ENCODE measurements around the gene PRMT5. TPM values are rescaled to one million over a fixed set of nuclear protein-coding genes. Genes with fewer than 3 reads are reported as not detected.

Gene PRMT5
- total and polyA plus RNA-seq, 4 donors = 19.2 to 56.5 (median 50.2) TPM

DNA sequence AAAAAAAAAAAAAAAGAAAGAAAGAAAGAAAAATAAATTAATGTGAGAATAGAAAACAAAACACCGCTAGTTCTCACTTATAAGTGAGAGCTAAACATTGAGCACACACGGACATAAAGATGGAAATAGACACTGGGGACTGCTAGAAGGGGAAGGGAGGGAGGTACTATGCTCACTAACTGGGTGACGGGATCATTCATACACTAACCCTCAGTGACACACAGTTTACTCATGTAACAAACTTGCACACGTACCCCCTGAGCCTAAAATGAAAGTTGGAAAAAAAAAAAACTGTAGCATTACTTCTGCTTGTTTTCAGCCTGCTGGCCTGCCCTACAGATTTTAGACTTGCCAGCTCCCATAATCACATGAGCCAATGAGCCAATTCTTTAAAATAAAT lies 10.5 kb upstream of the PRMT5 start:
- no peaks in the 10 kb centered on the region for H3K27me3 ChIP-seq (ENCODE audit: control insufficient read depth in 3 of 3, insufficient read depth in 3 of 3, low read length in 2 of 3)
- ATAC-seq (ENCODE audit: insufficient read depth, low FRiP score) = no peak
- no peaks in the 10 kb centered on the region for H3K9me3 ChIP-seq (ENCODE audit: control insufficient read depth in 4 of 4, insufficient read depth in 3 of 4, low read length in 3 of 4)
- no peak overlapping the region for H3K4me3 ChIP-seq
- no peak overlapping the region for H3K27ac ChIP-seq (ENCODE audit: low read depth in 1 of 2, low read length in 1 of 2)
- no peaks in the 10 kb centered on the region for H3K4me1 ChIP-seq (ENCODE audit: control insufficient read depth in 5 of 5, insufficient read depth in 5 of 5, low read length in 5 of 5)
- TF ChIP-seq, protein P1, sequence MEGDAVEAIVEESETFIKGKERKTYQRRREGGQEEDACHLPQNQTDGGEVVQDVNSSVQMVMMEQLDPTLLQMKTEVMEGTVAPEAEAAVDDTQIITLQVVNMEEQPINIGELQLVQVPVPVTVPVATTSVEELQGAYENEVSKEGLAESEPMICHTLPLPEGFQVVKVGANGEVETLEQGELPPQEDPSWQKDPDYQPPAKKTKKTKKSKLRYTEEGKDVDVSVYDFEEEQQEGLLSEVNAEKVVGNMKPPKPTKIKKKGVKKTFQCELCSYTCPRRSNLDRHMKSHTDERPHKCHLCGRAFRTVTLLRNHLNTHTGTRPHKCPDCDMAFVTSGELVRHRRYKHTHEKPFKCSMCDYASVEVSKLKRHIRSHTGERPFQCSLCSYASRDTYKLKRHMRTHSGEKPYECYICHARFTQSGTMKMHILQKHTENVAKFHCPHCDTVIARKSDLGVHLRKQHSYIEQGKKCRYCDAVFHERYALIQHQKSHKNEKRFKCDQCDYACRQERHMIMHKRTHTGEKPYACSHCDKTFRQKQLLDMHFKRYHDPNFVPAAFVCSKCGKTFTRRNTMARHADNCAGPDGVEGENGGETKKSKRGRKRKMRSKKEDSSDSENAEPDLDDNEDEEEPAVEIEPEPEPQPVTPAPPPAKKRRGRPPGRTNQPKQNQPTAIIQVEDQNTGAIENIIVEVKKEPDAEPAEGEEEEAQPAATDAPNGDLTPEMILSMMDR (IDR thresholded peaks at IDR 0.05; ENCODE audit: control extremely low read depth, extremely low read depth) = no peak
- peaks cover 0 to 4% (median 3%) of the 10 kb centered on the region in 4 donors for H3K36me3 ChIP-seq (ENCODE audit: control insufficient read depth in 4 of 4, insufficient read depth in 4 of 4, low read length in 4 of 4)
- H3K9ac ChIP-seq (ENCODE audit: insufficient read depth in 1 of 2, low read length in 2 of 2) = no peak overlapping the region
- no peak for DNase-seq
- 95 to 96% methylated on average over 4 of the region's 4 CpGs for WGBS, 2 donors

DNA sequence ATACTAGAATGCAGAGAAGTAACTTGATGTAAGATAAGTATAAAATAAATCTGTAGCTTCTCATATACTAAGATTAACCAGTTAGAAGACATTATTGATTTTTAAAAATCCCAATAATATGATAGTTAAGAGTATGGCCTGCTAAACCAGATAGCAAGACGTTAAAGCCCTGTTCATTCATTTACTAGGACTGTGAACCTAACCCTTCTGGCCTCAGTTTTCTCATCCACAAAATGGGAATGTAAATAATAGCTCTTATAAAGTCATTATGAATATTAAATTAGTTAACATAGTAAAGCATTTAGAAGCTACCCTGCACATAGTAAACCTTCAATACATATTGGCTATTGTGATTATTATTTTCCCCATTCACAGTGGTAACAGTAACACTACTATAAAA lies 6.0 kb upstream of the PRMT5 start:
- no peak overlapping the region for H3K9ac ChIP-seq (ENCODE audit: insufficient read depth in 1 of 2, low read length in 2 of 2)
- no peak overlapping the region for H3K27ac ChIP-seq (ENCODE audit: low read depth in 1 of 2, low read length in 1 of 2)
- DNase-seq (no peak), ATAC-seq (ENCODE audit: insufficient read depth, low FRiP score) (no peak)
- peaks cover 0 to 2% (median 0%) of the 10 kb centered on the region in 4 donors for H3K36me3 ChIP-seq (ENCODE audit: control insufficient read depth in 4 of 4, insufficient read depth in 4 of 4, low read length in 4 of 4)
- 92 to 95% methylated on average over 1 of the region's 1 CpG for whole genome bisulfite sequencing, 2 donors
- H3K9me3 ChIP-seq (ENCODE audit: control insufficient read depth in 4 of 4, insufficient read depth in 3 of 4, low read length in 3 of 4) = no peaks in the 10 kb centered on the region
- H3K4me1 ChIP-seq (ENCODE audit: control insufficient read depth in 5 of 5, insufficient read depth in 5 of 5, low read length in 5 of 5) = peaks cover 0 to 1% (median 0%) of the 10 kb centered on the region in 5 donors
- no peaks in the 10 kb centered on the region for H3K27me3 ChIP-seq (ENCODE audit: control insufficient read depth in 3 of 3, insufficient read depth in 3 of 3, low read length in 2 of 3)
- TF ChIP-seq, protein P1 (IDR thresholded peaks at IDR 0.05; ENCODE audit: control extremely low read depth, extremely low read depth) = no peak
- no peak overlapping the region for H3K4me3 ChIP-seq

DNA sequence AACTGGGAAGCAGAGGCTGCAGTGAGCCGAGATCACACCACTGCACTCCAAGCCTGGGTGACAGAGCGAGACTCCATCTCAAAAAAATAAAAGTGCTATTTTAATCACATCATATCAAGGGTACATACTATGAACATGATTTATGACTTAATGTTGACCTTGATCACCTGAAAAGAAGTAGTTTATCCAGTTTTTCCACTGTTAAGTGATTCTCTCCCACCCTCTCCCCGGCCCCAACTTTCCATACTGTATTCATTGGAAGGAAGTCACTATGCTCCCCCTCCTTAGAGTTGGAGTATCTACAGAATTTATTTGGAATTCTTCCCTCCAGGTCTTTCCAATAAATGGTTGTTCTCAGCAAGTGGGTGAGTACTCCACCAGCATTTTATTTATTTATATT lies 3.0 kb upstream of the PRMT5 start:
- 77 to 82% methylated on average over 3 of the region's 3 CpGs for WGBS, 2 donors
- Histone ChIP-seq H3K4me3 (no peak overlapping the region), H3K9me3 (ENCODE audit: control insufficient read depth in 4 of 4, insufficient read depth in 3 of 4, low read length in 3 of 4) (no peaks in the 10 kb centered on the region), H3K36me3 (ENCODE audit: control insufficient read depth in 4 of 4, insufficient read depth in 4 of 4, low read length in 4 of 4) (peaks cover 0 to 3% (median 3%) of the 10 kb centered on the region in 4 donors), H3K27me3 (ENCODE audit: control insufficient read depth in 3 of 3, insufficient read depth in 3 of 3, low read length in 2 of 3) (no peaks in the 10 kb centered on the region), H3K27ac (ENCODE audit: low read depth in 1 of 2, low read length in 1 of 2) (no peak overlapping the region), H3K9ac (ENCODE audit: insufficient read depth in 1 of 2, low read length in 2 of 2) (no peak overlapping the region), H3K4me1 (ENCODE audit: control insufficient read depth in 5 of 5, insufficient read depth in 5 of 5, low read length in 5 of 5) (peaks cover 3 to 12% (median 5%) of the 10 kb centered on the region in 5 donors)
- DNase-seq = peak; percentile 46 to 67 (median 47)
- TF ChIP-seq, protein P1 (IDR thresholded peaks at IDR 0.05; ENCODE audit: control extremely low read depth, extremely low read depth) = no peak
- no peak for ATAC-seq (ENCODE audit: insufficient read depth, low FRiP score)

DNA sequence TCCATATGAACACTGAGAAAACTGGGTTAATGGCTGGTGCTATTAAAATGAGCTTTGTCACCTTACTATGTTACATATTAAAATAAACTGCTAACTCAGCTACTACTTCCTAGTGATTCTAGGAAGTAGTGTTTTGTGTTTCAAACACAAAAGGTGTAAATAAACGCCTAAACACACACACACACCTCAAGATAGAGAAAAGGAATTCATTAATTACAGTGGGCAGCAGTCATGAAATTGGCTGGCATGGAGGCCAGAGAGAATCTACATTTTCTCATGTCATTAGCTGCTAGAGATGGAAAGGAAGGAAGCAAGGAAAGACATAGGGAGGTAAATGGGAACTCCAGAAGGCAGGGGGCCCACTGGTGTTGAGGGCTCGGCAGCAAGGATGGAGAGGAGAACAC lies 787 bp upstream of the PRMT5 start:
- H3K9ac ChIP-seq (ENCODE audit: insufficient read depth in 1 of 2, low read length in 2 of 2) = peak overlapping the region in 1 of 2 donors; percentile 96
- no peaks in the 10 kb centered on the region for H3K9me3 ChIP-seq (ENCODE audit: control insufficient read depth in 4 of 4, insufficient read depth in 3 of 4, low read length in 3 of 4)
- peaks cover 5 to 10% (median 8%) of the 10 kb centered on the region in 4 donors for H3K36me3 ChIP-seq (ENCODE audit: control insufficient read depth in 4 of 4, insufficient read depth in 4 of 4, low read length in 4 of 4)
- peak overlapping the region; percentile 76 to 94 for H3K27ac ChIP-seq (ENCODE audit: low read depth in 1 of 2, low read length in 1 of 2)
- ATAC-seq (ENCODE audit: insufficient read depth, low FRiP score) (peak; percentile 4), DNase-seq (no peak)
- WGBS, 2 donors = 3 to 4% methylated on average over 2 of the region's 2 CpGs
- H3K27me3 ChIP-seq (ENCODE audit: control insufficient read depth in 3 of 3, insufficient read depth in 3 of 3, low read length in 2 of 3) = no peaks in the 10 kb centered on the region
- no peak overlapping the region for H3K4me3 ChIP-seq
- peaks cover 3 to 12% (median 5%) of the 10 kb centered on the region in 5 donors for H3K4me1 ChIP-seq (ENCODE audit: control insufficient read depth in 5 of 5, insufficient read depth in 5 of 5, low read length in 5 of 5)
- TF ChIP-seq, protein P1 (IDR thresholded peaks at IDR 0.05; ENCODE audit: control extremely low read depth, extremely low read depth) = no peak

Measured in lung (tissue), 12 donors.